Liver (tissue), 9 donors: ENCODE results near the gene RGS14. TPM values are rescaled to one million over a fixed set of nuclear protein-coding genes. Genes with fewer than 3 reads are reported as not detected.

ENCODE experiments used
- DNase-seq: peaks from one replicate; pipeline ENCODE4 v3.0.0-alpha.2; 2017; ENCODE audit warnings: low spot score
- H3K27ac ChIP-seq, 2 donors: one replicate each; pipeline ENCODE4 v1.7.0; 2013; ENCODE audit warnings: inconsistent platforms in 2 of 2, low read length in 2 of 2, control low read depth in 1 of 2, low read depth in 1 of 2, mild to moderate bottlenecking in 1 of 2
- H3K27me3 ChIP-seq, 4 donors: one replicate each; pipeline versions ENCODE4 v1.6.1 to v1.7.0; 2013; ENCODE audit warnings: low read length in 3 of 4, inconsistent platforms in 1 of 4, mild to moderate bottlenecking in 1 of 4, moderate library complexity in 1 of 4; ENCODE audit not compliant: control insufficient read depth in 4 of 4, insufficient read depth in 4 of 4
- H3K36me3 ChIP-seq, 4 donors: one replicate each; pipeline versions ENCODE4 v1.6.1 to v1.7.0; 2013; ENCODE audit warnings: low read length in 3 of 4, mild to moderate bottlenecking in 3 of 4, low read depth in 1 of 4, moderate library complexity in 1 of 4; ENCODE audit not compliant: control insufficient read depth in 4 of 4, insufficient read depth in 3 of 4
- H3K4me1 ChIP-seq, 4 donors: one replicate each; pipeline versions ENCODE4 v1.6.1 to v1.7.0; 2013; ENCODE audit warnings: low read length in 3 of 4, mild to moderate bottlenecking in 3 of 4, moderate library complexity in 1 of 4; ENCODE audit not compliant: control insufficient read depth in 4 of 4, insufficient read depth in 4 of 4
- H3K4me3 ChIP-seq, 3 donors: one replicate each; pipeline versions ENCODE4 v1.6.1 to v1.7.0; 2013; ENCODE audit warnings: low read length in 3 of 3, control low read depth in 1 of 3, low read depth in 1 of 3, mild to moderate bottlenecking in 1 of 3
- H3K9ac ChIP-seq, 2 donors: one replicate each; pipeline ENCODE4 v1.7.0; 2013; ENCODE audit warnings: low read length in 2 of 2, mild to moderate bottlenecking in 2 of 2, moderate library complexity in 2 of 2, control low read depth in 1 of 2, low read depth in 1 of 2
- H3K9me3 ChIP-seq, 4 donors: one replicate each; pipeline versions ENCODE4 v1.6.1 to v1.7.0; 2013; ENCODE audit warnings: low read length in 3 of 4; ENCODE audit not compliant: control insufficient read depth in 4 of 4
- CTCF ChIP-seq: fragments of 150-350 bp; IDR thresholded peaks from 2 replicates; pipeline ENCODE4 v1.5.1; 2017; ENCODE audit warnings: improper control_type of control experiment, low read depth, low read length; ENCODE audit not compliant: missing input control
- GABPA ChIP-seq, 2 donors: IDR thresholded peaks in 1 of 2; conservative IDR thresholded peaks in 1 of 2; 2 replicates each; pipeline ENCODE4 v1.6.1; 2016; ENCODE audit warnings: antibody characterized with exemption in 2 of 2, mild to moderate bottlenecking in 1 of 2, moderate library complexity in 1 of 2
- HNF4G ChIP-seq: IDR thresholded peaks from 2 replicates; pipeline ENCODE4 v1.6.1; 2016; ENCODE audit warnings: antibody characterized with exemption
- NR2F2 ChIP-seq: IDR thresholded peaks from 2 replicates; pipeline ENCODE4 v1.6.1; 2016; ENCODE audit warnings: antibody characterized with exemption
- RAD21 ChIP-seq, 2 donors: IDR thresholded peaks; 2 replicates each; pipeline ENCODE4 v1.6.1; 2016; ENCODE audit warnings: antibody characterized with exemption in 2 of 2, mild to moderate bottlenecking in 2 of 2
- REST ChIP-seq: IDR thresholded peaks from 2 replicates; pipeline ENCODE4 v1.6.1; 2016; ENCODE audit warnings: antibody characterized with exemption, mild to moderate bottlenecking
- TAF1 ChIP-seq: conservative IDR thresholded peaks from 2 replicates; pipeline ENCODE4 v1.6.1; 2016; ENCODE audit warnings: antibody characterized with exemption, mild to moderate bottlenecking
- ZBTB33 ChIP-seq: IDR thresholded peaks from 2 replicates; pipeline ENCODE4 v1.6.1; 2016; ENCODE audit warnings: antibody characterized with exemption
- whole genome bisulfite sequencing: extraction: QIAGEN DNeasy Blood & Tissue Kit; methylation state at CpG from one replicate; pipeline ENCODE4 v1.1.7; 2013; 5-methylcytosine and 5-hydroxymethylcytosine counted together
- polyA plus RNA-seq, 2 donors: library from polyadenylated mRNA; stranded (reverse) in 1 of 2; unstranded in 1 of 2; fragments of 200-250 nt in 1 of 2; fragments of >200 nt in 1 of 2; fragmentation: Nextera tagmentation in 1 of 2; extraction: Ambion mirVana in 1 of 2; gene quantifications; one replicate each; pipeline versions ENCODE4 v1.2.1 to v1.2.3, GENCODE V29; 2013 to 2015
- total RNA-seq, 2 donors: library from RNA; depleted of rRNA; stranded (reverse); fragments of >200 nt; gene quantifications; one replicate each; pipeline ENCODE4 v1.2.3, GENCODE V29; 2014
- donor health status: healthy.
- donor health status: healthy.
- donor health status: healthy.
- donor health status: healthy.
- donor health status: healthy.

Gene RGS14
- total and polyA plus RNA-seq, 4 donors, result 10.2 to 53.8 (median 33.3) TPM

- no peak for DNase-seq
- no peaks in the 10 kb centered on the region for H3K27me3 ChIP-seq
- no peak for TF ChIP-seq REST
- peak overlapping the region; percentile 81 to 93 for H3K27ac ChIP-seq
- H3K4me3 ChIP-seq, result no peak overlapping the region
- H3K9me3 ChIP-seq, result no peaks in the 10 kb centered on the region
- H3K9ac ChIP-seq, result peak overlapping the region in 1 of 2 donors; percentile 1
- 90% methylated on average over 1 of the region's 1 CpG for WGBS
- no peaks in the 10 kb centered on the region for H3K36me3 ChIP-seq
- H3K4me1 ChIP-seq, result peaks cover 22 to 75% (median 59%) of the 10 kb centered on the region in 4 donors
These were observed 2.4 kb upstream of the RGS14 start for GRCh38 chr5:177355162-177355867.

GRCh38 chr5:177355868-177356168 is 1.9 kb upstream of the RGS14 start:
- Histone ChIP-seq H3K4me3 (no peak overlapping the region), H3K27ac (peak overlapping the region in 1 of 2 donors; percentile 93), H3K9me3 (no peaks in the 10 kb centered on the region), H3K36me3 (no peaks in the 10 kb centered on the region), H3K4me1 (peaks cover 22 to 70% (median 55%) of the 10 kb centered on the region in 4 donors), H3K27me3 (no peaks in the 10 kb centered on the region), H3K9ac (no peak overlapping the region)
- TF ChIP-seq CTCF (no peak), HNF4G (no peak)
- WGBS, result 13% methylated on average over 1 of the region's 1 CpG
- no peak for DNase-seq

GRCh38 chr5:177356746-177357145 is 978 bp upstream of the RGS14 start:
- Histone ChIP-seq H3K4me3 (no peak overlapping the region), H3K27me3 (no peaks in the 10 kb centered on the region), H3K27ac (peak overlapping the region; percentile 77 to 92), H3K9ac (no peak overlapping the region), H3K9me3 (no peaks in the 10 kb centered on the region), H3K4me1 (peaks cover 22 to 75% (median 59%) of the 10 kb centered on the region in 4 donors), H3K36me3 (no peaks in the 10 kb centered on the region)
- no peak for DNase-seq
- 82% methylated on average over 3 of the region's 3 CpGs for WGBS
- TF ChIP-seq GABPA (IDR thresholded peaks at IDR 0.05 in 1 of 2, conservative IDR thresholded peaks at IDR 0.05 in 1 of 2) (no peak), CTCF (no peak), HNF4G (no peak), RAD21 (IDR thresholded peaks at IDR 0.05) (no peak), NR2F2 (no peak), TAF1 (no peak), ZBTB33 (no peak)
